Liver (tissue), 9 donors: ENCODE results near the gene ACAD8. TPM values are rescaled to one million over a fixed set of nuclear protein-coding genes. Genes with fewer than 3 reads are reported as not detected.

Experiments used
- DNase-seq: peaks from one replicate; pipeline ENCODE4 v3.0.0-alpha.2; 2017; ENCODE audit warnings: low spot score
- H3K27ac ChIP-seq, 2 donors: one replicate each; pipeline ENCODE4 v1.7.0; 2013; ENCODE audit warnings: inconsistent platforms in 2 of 2, low read length in 2 of 2, control low read depth in 1 of 2, low read depth in 1 of 2, mild to moderate bottlenecking in 1 of 2
- H3K27me3 ChIP-seq, 4 donors: one replicate each; pipeline versions ENCODE4 v1.6.1 to v1.7.0; 2013; ENCODE audit warnings: low read length in 3 of 4, inconsistent platforms in 1 of 4, mild to moderate bottlenecking in 1 of 4, moderate library complexity in 1 of 4; ENCODE audit not compliant: control insufficient read depth in 4 of 4, insufficient read depth in 4 of 4
- H3K36me3 ChIP-seq, 4 donors: one replicate each; pipeline versions ENCODE4 v1.6.1 to v1.7.0; 2013; ENCODE audit warnings: low read length in 3 of 4, mild to moderate bottlenecking in 3 of 4, low read depth in 1 of 4, moderate library complexity in 1 of 4; ENCODE audit not compliant: control insufficient read depth in 4 of 4, insufficient read depth in 3 of 4
- H3K4me1 ChIP-seq, 4 donors: one replicate each; pipeline versions ENCODE4 v1.6.1 to v1.7.0; 2013; ENCODE audit warnings: low read length in 3 of 4, mild to moderate bottlenecking in 3 of 4, moderate library complexity in 1 of 4; ENCODE audit not compliant: control insufficient read depth in 4 of 4, insufficient read depth in 4 of 4
- H3K4me3 ChIP-seq, 3 donors: one replicate each; pipeline versions ENCODE4 v1.6.1 to v1.7.0; 2013; ENCODE audit warnings: low read length in 3 of 3, control low read depth in 1 of 3, low read depth in 1 of 3, mild to moderate bottlenecking in 1 of 3
- H3K9ac ChIP-seq, 2 donors: one replicate each; pipeline ENCODE4 v1.7.0; 2013; ENCODE audit warnings: low read length in 2 of 2, mild to moderate bottlenecking in 2 of 2, moderate library complexity in 2 of 2, control low read depth in 1 of 2, low read depth in 1 of 2
- H3K9me3 ChIP-seq, 4 donors: one replicate each; pipeline versions ENCODE4 v1.6.1 to v1.7.0; 2013; ENCODE audit warnings: low read length in 3 of 4; ENCODE audit not compliant: control insufficient read depth in 4 of 4
- EGR1 ChIP-seq, 2 donors: IDR thresholded peaks; 2 replicates each; pipeline ENCODE4 v1.6.1; 2016 to 2018; ENCODE audit warnings: antibody characterized with exemption in 2 of 2, low read depth in 2 of 2
- FOXA1 ChIP-seq: IDR thresholded peaks from 2 replicates; pipeline ENCODE4 v1.6.1; 2016; ENCODE audit warnings: antibody characterized with exemption
- FOXA2 ChIP-seq: IDR thresholded peaks from 2 replicates; pipeline ENCODE4 v1.6.1; 2016; ENCODE audit warnings: antibody characterized with exemption
- GABPA ChIP-seq, 2 donors: IDR thresholded peaks in 1 of 2; conservative IDR thresholded peaks in 1 of 2; 2 replicates each; pipeline ENCODE4 v1.6.1; 2016; ENCODE audit warnings: antibody characterized with exemption in 2 of 2, mild to moderate bottlenecking in 1 of 2, moderate library complexity in 1 of 2
- HNF4A ChIP-seq, 2 donors: conservative IDR thresholded peaks; 2 replicates each; pipeline ENCODE4 v1.6.1; 2016; ENCODE audit warnings: antibody characterized with exemption in 2 of 2, mild to moderate bottlenecking in 2 of 2
- JUND ChIP-seq, 2 donors: IDR thresholded peaks; 2 replicates each; pipeline ENCODE4 v1.6.1; 2016; ENCODE audit warnings: antibody characterized with exemption in 2 of 2
- NR2F2 ChIP-seq: IDR thresholded peaks from 2 replicates; pipeline ENCODE4 v1.6.1; 2016; ENCODE audit warnings: antibody characterized with exemption
- RAD21 ChIP-seq, 2 donors: IDR thresholded peaks; 2 replicates each; pipeline ENCODE4 v1.6.1; 2016; ENCODE audit warnings: antibody characterized with exemption in 2 of 2, mild to moderate bottlenecking in 2 of 2
- RXRA ChIP-seq, 2 donors: IDR thresholded peaks; 2 replicates each; pipeline ENCODE4 v1.6.1; 2017 to 2018; ENCODE audit warnings: antibody characterized with exemption in 2 of 2, mild to moderate bottlenecking in 1 of 2
- SP1 ChIP-seq: IDR thresholded peaks from 2 replicates; pipeline ENCODE4 v1.6.1; 2018; ENCODE audit warnings: antibody characterized with exemption, mild to moderate bottlenecking
- TAF1 ChIP-seq: conservative IDR thresholded peaks from 2 replicates; pipeline ENCODE4 v1.6.1; 2016; ENCODE audit warnings: antibody characterized with exemption, mild to moderate bottlenecking
- YY1 ChIP-seq: IDR thresholded peaks from 2 replicates; pipeline ENCODE4 v1.6.1; 2016; ENCODE audit warnings: antibody characterized with exemption, mild to moderate bottlenecking
- WGBS: extraction: QIAGEN DNeasy Blood & Tissue Kit; methylation state at CpG from one replicate; pipeline ENCODE4 v1.1.7; 2013; 5-methylcytosine and 5-hydroxymethylcytosine counted together
- polyA plus RNA-seq, 2 donors: library from polyadenylated mRNA; stranded (reverse) in 1 of 2; unstranded in 1 of 2; fragments of 200-250 nt in 1 of 2; fragments of >200 nt in 1 of 2; fragmentation: Nextera tagmentation in 1 of 2; extraction: Ambion mirVana in 1 of 2; gene quantifications; one replicate each; pipeline versions ENCODE4 v1.2.1 to v1.2.3, GENCODE V29; 2013 to 2015
- total RNA-seq, 2 donors: library from RNA; depleted of rRNA; stranded (reverse); fragments of >200 nt; gene quantifications; one replicate each; pipeline ENCODE4 v1.2.3, GENCODE V29; 2014
- TF ChIP-seq, protein P1 (sequence below): IDR thresholded peaks from 2 replicates; pipeline ENCODE4 v1.6.1; 2016; ENCODE audit warnings: antibody characterized with exemption
- TF ChIP-seq, protein P2 (sequence below): IDR thresholded peaks from 2 replicates; pipeline ENCODE4 v1.6.1; 2016; ENCODE audit warnings: antibody characterized with exemption
- TF ChIP-seq, protein P3 (sequence below): IDR thresholded peaks from 2 replicates; pipeline ENCODE4 v1.6.1; 2016; ENCODE audit warnings: antibody characterized with exemption
- TF ChIP-seq, protein P4 (sequence below): IDR thresholded peaks from 2 replicates; pipeline ENCODE4 v1.6.1; 2016; ENCODE audit warnings: antibody characterized with exemption, mild to moderate bottlenecking
- donor health status: healthy.
- donor health status: healthy.
- donor health status: healthy.
- donor health status: healthy.
- donor health status: healthy.

Gene ACAD8
- total and polyA plus RNA-seq, 4 donors, result 14.1 to 32.2 (median 27.1) TPM

DNA sequence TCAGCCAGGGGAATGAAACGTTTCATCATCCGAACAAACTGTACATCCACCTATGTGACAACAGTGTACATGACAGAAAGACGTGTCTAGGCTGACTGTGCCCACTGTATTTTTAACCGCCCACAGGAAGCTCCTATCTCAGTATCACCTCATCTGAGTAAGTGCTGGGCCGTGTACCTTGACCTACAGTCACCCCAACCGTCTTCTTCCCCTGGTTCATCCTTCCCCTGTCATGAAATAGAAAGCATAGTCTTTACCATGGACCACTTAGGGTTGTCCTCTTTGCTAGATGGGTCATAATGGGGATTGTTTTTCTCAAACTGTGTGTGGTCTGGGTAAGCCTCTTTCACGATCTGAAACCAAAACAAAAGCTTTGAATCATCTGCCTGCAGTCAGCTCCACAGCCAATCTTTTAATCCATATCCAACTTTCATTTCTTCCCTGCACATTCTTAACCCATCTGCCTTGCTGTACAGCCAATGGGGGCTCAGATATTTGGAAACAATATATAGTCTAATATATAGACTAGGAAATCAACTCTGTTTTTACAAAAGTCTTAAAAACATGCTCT lies 4.4 kb upstream of the ACAD8 start:
- Histone ChIP-seq H3K9me3 (no peaks in the 10 kb centered on the region), H3K36me3 (peaks cover 3 to 46% (median 39%) of the 10 kb centered on the region in 4 donors), H3K9ac (no peak overlapping the region), H3K27ac (no peak overlapping the region), H3K27me3 (no peaks in the 10 kb centered on the region), H3K4me3 (no peak overlapping the region), H3K4me1 (peaks cover 10 to 30% (median 28%) of the 10 kb centered on the region in 4 donors)
- DNase-seq, result no peak
- TF ChIP-seq EGR1 (IDR thresholded peaks at IDR 0.05; ENCODE audit: low read depth in 2 of 2), result no peak
- TF ChIP-seq, protein P1, sequence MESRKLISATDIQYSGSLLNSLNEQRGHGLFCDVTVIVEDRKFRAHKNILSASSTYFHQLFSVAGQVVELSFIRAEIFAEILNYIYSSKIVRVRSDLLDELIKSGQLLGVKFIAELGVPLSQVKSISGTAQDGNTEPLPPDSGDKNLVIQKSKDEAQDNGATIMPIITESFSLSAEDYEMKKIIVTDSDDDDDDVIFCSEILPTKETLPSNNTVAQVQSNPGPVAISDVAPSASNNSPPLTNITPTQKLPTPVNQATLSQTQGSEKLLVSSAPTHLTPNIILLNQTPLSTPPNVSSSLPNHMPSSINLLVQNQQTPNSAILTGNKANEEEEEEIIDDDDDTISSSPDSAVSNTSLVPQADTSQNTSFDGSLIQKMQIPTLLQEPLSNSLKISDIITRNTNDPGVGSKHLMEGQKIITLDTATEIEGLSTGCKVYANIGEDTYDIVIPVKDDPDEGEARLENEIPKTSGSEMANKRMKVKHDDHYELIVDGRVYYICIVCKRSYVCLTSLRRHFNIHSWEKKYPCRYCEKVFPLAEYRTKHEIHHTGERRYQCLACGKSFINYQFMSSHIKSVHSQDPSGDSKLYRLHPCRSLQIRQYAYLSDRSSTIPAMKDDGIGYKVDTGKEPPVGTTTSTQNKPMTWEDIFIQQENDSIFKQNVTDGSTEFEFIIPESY, result no peak
- no peak for TF ChIP-seq RAD21 (IDR thresholded peaks at IDR 0.05)
- 74% methylated on average over 7 of the region's 7 CpGs for WGBS

DNA sequence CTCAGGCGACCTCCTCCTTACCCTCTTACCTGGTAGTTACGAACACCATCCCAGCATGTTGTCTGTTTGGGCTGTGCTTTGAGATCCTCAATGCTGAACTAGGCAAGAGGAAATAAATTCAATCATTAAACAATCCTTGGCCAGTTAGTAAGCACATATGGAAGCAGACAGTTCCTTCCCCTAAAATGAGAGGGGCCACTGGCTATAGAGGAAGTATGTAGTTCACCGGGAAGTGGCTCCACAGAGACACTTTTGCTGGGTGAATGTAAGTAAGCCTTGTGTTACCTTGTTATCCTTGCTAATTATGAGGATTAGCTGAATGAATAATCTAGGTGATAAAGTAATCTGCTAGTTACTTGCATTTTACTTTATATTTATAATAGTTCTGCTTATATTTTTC lies 3.1 kb upstream of the ACAD8 start:
- Histone ChIP-seq H3K27me3 (no peaks in the 10 kb centered on the region), H3K27ac (peak overlapping the region; percentile 79 to 84), H3K9me3 (no peaks in the 10 kb centered on the region), H3K4me3 (no peak overlapping the region), H3K9ac (peak overlapping the region in 1 of 2 donors; percentile 76), H3K4me1 (peaks cover 11 to 34% (median 30%) of the 10 kb centered on the region in 4 donors), H3K36me3 (peaks cover 1 to 39% (median 33%) of the 10 kb centered on the region in 4 donors)
- no peak for TF ChIP-seq YY1
- TF ChIP-seq, protein P2, sequence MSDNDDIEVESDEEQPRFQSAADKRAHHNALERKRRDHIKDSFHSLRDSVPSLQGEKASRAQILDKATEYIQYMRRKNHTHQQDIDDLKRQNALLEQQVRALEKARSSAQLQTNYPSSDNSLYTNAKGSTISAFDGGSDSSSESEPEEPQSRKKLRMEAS, result no peak
- no peak for TF ChIP-seq FOXA1
- TF ChIP-seq, protein P3, sequence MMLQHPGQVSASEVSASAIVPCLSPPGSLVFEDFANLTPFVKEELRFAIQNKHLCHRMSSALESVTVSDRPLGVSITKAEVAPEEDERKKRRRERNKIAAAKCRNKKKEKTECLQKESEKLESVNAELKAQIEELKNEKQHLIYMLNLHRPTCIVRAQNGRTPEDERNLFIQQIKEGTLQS, result no peak
- TF ChIP-seq FOXA2, result no peak
- TF ChIP-seq SP1, result no peak
- no peak for TF ChIP-seq JUND (IDR thresholded peaks at IDR 0.05)
- TF ChIP-seq NR2F2, result no peak
- TF ChIP-seq, protein P1, result no peak
- TF ChIP-seq EGR1 (IDR thresholded peaks at IDR 0.05; ENCODE audit: low read depth in 2 of 2), result no peak
- no peak for TF ChIP-seq GABPA (IDR thresholded peaks at IDR 0.05 in 1 of 2, conservative IDR thresholded peaks at IDR 0.05 in 1 of 2)
- no peak for TF ChIP-seq HNF4A (conservative IDR thresholded peaks at IDR 0.05)
- WGBS, result 92% methylated on average over 3 of the region's 3 CpGs
- DNase-seq, result no peak

DNA sequence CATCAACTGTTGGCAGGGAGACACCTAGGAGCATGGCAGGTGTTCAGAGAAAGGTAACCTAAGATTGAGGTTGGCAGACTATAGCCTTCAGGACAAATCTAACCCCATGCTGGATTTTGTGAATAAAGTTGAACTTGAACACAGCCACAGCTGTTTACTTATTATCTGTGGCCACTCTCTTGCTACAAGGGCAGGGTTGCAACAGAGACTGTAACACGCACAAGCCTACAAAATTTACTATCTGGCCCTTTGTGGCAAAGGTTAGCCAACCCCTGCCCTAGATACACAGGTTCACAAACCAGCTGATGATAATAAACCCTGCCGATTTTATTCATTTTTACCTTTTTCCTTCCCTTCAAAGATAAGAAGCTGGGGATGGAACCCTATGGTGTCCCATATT lies 2.7 kb upstream of the ACAD8 start:
- H3K36me3 ChIP-seq, result peaks cover 0 to 36% (median 31%) of the 10 kb centered on the region in 4 donors
- peaks cover 11 to 34% (median 30%) of the 10 kb centered on the region in 4 donors for H3K4me1 ChIP-seq
- peak overlapping the region in 1 of 2 donors; percentile 76 for H3K9ac ChIP-seq
- 29% methylated on average over 2 of the region's 2 CpGs for WGBS
- H3K4me3 ChIP-seq, result no peak overlapping the region
- no peaks in the 10 kb centered on the region for H3K9me3 ChIP-seq
- no peak for DNase-seq
- peak overlapping the region; percentile 79 to 84 for H3K27ac ChIP-seq
- no peaks in the 10 kb centered on the region for H3K27me3 ChIP-seq
- TF ChIP-seq, protein P1, result peak; percentile 87
- TF ChIP-seq SP1 (peak; percentile 99), YY1 (peak; percentile 89), TAF1 (no peak), NR2F2 (peak; percentile 56), RAD21 (IDR thresholded peaks at IDR 0.05) (peak; percentile 25 to 44), EGR1 (IDR thresholded peaks at IDR 0.05; ENCODE audit: low read depth in 2 of 2) (no peak), RXRA (IDR thresholded peaks at IDR 0.05) (peak; percentile 97 to 98), HNF4A (conservative IDR thresholded peaks at IDR 0.05) (peak; percentile 88 to 94)
- TF ChIP-seq, protein P4, sequence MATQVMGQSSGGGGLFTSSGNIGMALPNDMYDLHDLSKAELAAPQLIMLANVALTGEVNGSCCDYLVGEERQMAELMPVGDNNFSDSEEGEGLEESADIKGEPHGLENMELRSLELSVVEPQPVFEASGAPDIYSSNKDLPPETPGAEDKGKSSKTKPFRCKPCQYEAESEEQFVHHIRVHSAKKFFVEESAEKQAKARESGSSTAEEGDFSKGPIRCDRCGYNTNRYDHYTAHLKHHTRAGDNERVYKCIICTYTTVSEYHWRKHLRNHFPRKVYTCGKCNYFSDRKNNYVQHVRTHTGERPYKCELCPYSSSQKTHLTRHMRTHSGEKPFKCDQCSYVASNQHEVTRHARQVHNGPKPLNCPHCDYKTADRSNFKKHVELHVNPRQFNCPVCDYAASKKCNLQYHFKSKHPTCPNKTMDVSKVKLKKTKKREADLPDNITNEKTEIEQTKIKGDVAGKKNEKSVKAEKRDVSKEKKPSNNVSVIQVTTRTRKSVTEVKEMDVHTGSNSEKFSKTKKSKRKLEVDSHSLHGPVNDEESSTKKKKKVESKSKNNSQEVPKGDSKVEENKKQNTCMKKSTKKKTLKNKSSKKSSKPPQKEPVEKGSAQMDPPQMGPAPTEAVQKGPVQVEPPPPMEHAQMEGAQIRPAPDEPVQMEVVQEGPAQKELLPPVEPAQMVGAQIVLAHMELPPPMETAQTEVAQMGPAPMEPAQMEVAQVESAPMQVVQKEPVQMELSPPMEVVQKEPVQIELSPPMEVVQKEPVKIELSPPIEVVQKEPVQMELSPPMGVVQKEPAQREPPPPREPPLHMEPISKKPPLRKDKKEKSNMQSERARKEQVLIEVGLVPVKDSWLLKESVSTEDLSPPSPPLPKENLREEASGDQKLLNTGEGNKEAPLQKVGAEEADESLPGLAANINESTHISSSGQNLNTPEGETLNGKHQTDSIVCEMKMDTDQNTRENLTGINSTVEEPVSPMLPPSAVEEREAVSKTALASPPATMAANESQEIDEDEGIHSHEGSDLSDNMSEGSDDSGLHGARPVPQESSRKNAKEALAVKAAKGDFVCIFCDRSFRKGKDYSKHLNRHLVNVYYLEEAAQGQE, result peak; percentile 88
- TF ChIP-seq, protein P2, result peak; percentile 79
